Uterus (tissue), 2 donors: ENCODE data around the gene NEK4.

Experiments
- CTCF ChIP-seq, 4 experiments: fragments of 200-600 bp in 2 of 4; fragments of 450-650 bp in 2 of 4; sonication (generic) in 2 of 4; IDR thresholded peaks; one replicate each; pipeline ENCODE4 v1.5.1; 2016 to 2019; ENCODE audit warnings: antibody characterized with exemption in 4 of 4, mild to moderate bottlenecking in 2 of 4, moderate library complexity in 1 of 4
- POLR2A ChIP-seq, 2 donors: fragments of 450-650 bp; IDR thresholded peaks; one replicate each; pipeline ENCODE4 v1.6.1; 2016; ENCODE audit warnings: antibody characterized with exemption in 2 of 2, mild to moderate bottlenecking in 1 of 2, moderate library complexity in 1 of 2

- TF ChIP-seq CTCF (IDR thresholded peaks at IDR 0.05) (no peak), POLR2A (IDR thresholded peaks at IDR 0.05) (no peak)
Measured at GRCh38 chr3:52693071-52693470, 77.7 kb downstream of the NEK4 start.
